Inflammatory macrophage treated with lipopolysaccharide for 4 hours (primary cell): Measurements from ENCODE around the gene SPACA4.
"Not testable (repeated sequence)": the region's sequence is repeated elsewhere in the genome, so short reads cannot be mapped to it uniquely, and the experiment has no call there.

Experiments
- DNase-seq: peaks from one replicate; pipeline ENCODE4 v3.0.0-alpha.2; 2020

SPACA4 gene

GRCh38 chr19:48619692-48620585, 13.4 kb downstream of the SPACA4 start:
- DNase-seq = peak; percentile 40

GRCh38 chr19:48623556-48624066, 17.1 kb downstream of the SPACA4 start:
- no peak for DNase-seq

GRCh38 chr19:48624067-48624594, 17.6 kb downstream of the SPACA4 start:
- DNase-seq = peak; percentile 93

- no peak for DNase-seq
These were observed 18.5 kb downstream of the SPACA4 start for GRCh38 chr19:48624791-48625723.

- DNase-seq = no peak
These were observed 19.4 kb downstream of the SPACA4 start for GRCh38 chr19:48625891-48626327.

- DNase-seq = no peak
These were observed 20.8 kb downstream of the SPACA4 start for GRCh38 chr19:48627201-48627864.

- no peak for DNase-seq
These were observed 21.3 kb downstream of the SPACA4 start for GRCh38 chr19:48627865-48628314.

GRCh38 chr19:48628486-48629296, 22.1 kb downstream of the SPACA4 start:
- no peak for DNase-seq

- no peak for DNase-seq
These were observed 22.7 kb downstream of the SPACA4 start for GRCh38 chr19:48629297-48629598.

GRCh38 chr19:48629599-48630295, 23.2 kb downstream of the SPACA4 start:
- DNase-seq = no peak

GRCh38 chr19:48630296-48631063, 23.9 kb downstream of the SPACA4 start:
- DNase-seq = no peak

GRCh38 chr19:48631225-48631624, 24.7 kb downstream of the SPACA4 start:
- DNase-seq = no peak

GRCh38 chr19:48632286-48632685, 25.7 kb downstream of the SPACA4 start:
- DNase-seq = not testable (repeated sequence)

- peak; percentile 31 for DNase-seq
These were observed 26.2 kb downstream of the SPACA4 start for GRCh38 chr19:48632692-48633147.

GRCh38 chr19:48633148-48634035, 26.9 kb downstream of the SPACA4 start:
- DNase-seq = no peak

GRCh38 chr19:48634036-48634342, 27.4 kb downstream of the SPACA4 start:
- no peak for DNase-seq

GRCh38 chr19:48634424-48635262, 28.1 kb downstream of the SPACA4 start:
- peak; percentile 83 for DNase-seq

GRCh38 chr19:48635263-48635965, 28.9 kb downstream of the SPACA4 start:
- peak; percentile 56 for DNase-seq
